ENCODE data around the gene UBAC2.

Gene UBAC2

DNA sequence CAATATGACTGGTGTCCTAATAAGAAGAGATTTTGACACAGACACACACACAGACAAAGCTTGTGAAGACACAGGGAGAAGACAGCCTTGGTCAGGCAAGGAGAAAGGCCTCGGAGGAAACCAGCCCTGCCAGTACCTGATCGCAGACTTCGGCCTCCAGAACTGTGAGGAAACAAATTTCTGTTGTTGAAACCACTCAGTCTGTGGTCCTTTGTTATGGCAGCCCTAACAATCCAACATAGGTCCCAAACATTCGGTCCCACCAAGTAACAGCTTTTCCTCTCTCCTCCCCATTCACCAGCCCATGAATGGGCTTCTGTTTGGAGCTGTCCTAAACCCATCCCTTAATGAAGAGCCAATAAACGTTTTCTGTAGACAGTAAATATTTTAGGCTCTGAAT is 36.4 kb upstream of the UBAC2 start:
- H3K9ac ChIP-seq (ENCODE audit: low read depth, low read length), result no peak overlapping the region
- no peaks in the 10 kb centered on the region; the same call in 1 of the 2 replicates for H3K27me3 ChIP-seq (ENCODE audit: insufficient read depth, low read length)
- no peaks in the 10 kb centered on the region for H3K9me3 ChIP-seq (ENCODE audit: insufficient read depth, low read depth, low read length)
- H3K36me3 ChIP-seq (ENCODE audit: insufficient read depth, low read depth, low read length), result no peaks in the 10 kb centered on the region
- no peaks in the 10 kb centered on the region for H3K4me1 ChIP-seq (ENCODE audit: insufficient read depth, low read length)
- H3K4me3 ChIP-seq (ENCODE audit: low read length), result no peak overlapping the region
- no peak overlapping the region for H3K27ac ChIP-seq (ENCODE audit: low read length)

DNA sequence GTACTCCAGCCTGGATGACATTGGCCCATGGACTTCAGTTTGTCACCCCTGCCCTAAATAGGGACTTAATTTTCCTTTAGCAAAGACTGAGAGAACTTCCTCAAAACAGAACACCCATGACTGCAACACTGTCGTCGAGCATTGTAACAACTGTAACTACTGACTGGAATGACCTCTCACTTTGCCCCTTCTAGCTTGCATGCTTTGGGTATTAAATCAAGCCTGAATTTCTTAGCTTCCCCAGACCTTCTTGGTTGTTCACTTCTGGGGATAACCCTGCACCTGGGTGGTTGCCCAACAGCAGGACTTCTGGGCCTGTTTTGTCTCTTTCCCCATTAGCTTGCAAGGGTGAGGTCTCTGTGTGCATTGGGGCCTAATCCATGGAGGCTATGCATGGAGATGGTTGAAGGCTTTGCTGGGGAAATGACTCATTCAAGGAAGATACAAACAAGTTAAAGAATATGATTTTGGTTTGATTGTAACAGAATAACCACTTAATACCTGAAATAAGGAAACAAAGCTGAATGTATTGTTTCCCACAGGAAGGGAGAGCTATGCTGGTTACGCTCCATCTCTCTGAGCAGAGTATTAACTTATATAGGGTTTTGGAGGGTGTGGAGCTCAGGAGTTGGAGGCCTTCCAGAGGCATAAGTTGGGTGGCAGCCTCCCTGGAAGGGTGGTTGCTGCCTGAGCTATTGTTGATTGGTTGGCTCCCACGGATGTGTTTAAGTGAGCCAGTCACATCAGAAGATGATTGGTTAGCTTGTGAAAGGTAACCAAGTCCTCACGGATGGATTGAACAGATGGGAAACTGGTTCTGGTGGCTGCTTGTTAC is 34.7 kb upstream of the UBAC2 start:
- H3K9ac ChIP-seq (ENCODE audit: low read depth, low read length), result no peak overlapping the region
- no peak overlapping the region for H3K4me3 ChIP-seq (ENCODE audit: low read length)
- no peaks in the 10 kb centered on the region for H3K9me3 ChIP-seq (ENCODE audit: insufficient read depth, low read depth, low read length)
- no peaks in the 10 kb centered on the region for H3K4me1 ChIP-seq (ENCODE audit: insufficient read depth, low read length)
- no peak overlapping the region for H3K27ac ChIP-seq (ENCODE audit: low read length)
- H3K36me3 ChIP-seq (ENCODE audit: insufficient read depth, low read depth, low read length), result no peaks in the 10 kb centered on the region
- H3K27me3 ChIP-seq (ENCODE audit: insufficient read depth, low read length), result no peaks in the 10 kb centered on the region

DNA sequence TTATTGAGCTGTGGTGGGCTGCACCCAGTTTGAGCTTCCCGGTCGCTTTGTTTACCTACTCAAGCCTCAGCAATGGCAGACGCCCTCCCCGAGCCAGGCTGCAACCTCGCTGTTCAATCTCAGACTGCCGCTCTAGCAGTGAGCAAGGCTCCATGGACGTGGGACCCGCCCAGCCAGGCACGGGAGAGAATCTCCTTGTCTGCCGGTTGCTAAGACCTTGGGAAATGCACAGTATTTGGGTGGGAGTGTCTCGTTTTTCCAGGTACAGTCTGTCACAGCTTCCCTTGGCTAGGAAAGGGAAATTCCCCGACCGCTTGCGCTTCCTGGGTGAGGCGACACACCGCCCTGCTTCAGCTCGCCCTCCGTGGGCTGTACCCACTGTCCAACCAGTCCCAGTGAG is 27.7 kb upstream of the UBAC2 start:
- H3K27me3 ChIP-seq (ENCODE audit: insufficient read depth, low read length), result 0 out of 2 replicates have a peak, but pooled peaks cover 3% of the 10 kb centered on the region
- H3K4me1 ChIP-seq (ENCODE audit: insufficient read depth, low read length), result no peaks in the 10 kb centered on the region
- no peak overlapping the region for H3K9ac ChIP-seq (ENCODE audit: low read depth, low read length)
- no peaks in the 10 kb centered on the region for H3K36me3 ChIP-seq (ENCODE audit: insufficient read depth, low read depth, low read length)
- no peak overlapping the region for H3K27ac ChIP-seq (ENCODE audit: low read length)
- H3K9me3 ChIP-seq (ENCODE audit: insufficient read depth, low read depth, low read length), result no peaks in the 10 kb centered on the region
- H3K4me3 ChIP-seq (ENCODE audit: low read length), result no peak overlapping the region

DNA sequence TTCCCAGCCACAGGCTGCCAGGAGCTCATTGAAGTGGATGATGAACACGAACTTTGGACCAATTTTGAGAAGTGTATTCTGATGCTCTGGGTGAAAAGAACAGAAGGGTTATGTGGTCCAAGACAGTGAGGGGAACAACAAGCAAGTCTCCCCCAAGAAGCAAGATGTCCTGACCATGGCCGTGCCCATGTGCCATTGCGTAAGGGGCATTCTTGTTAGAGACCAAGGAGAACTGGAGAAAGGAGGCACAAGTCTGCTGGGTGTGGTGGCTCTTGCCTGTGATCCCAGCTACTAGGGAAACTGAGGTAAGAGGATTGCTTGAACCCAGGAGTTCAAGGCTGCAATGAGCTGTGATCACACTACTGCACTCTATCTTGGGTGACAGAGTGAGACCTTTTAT is 27.0 kb upstream of the UBAC2 start:
- H3K27me3 ChIP-seq (ENCODE audit: insufficient read depth, low read length), result 0 out of 2 replicates have a peak, but pooled peaks cover 3% of the 10 kb centered on the region
- H3K9ac ChIP-seq (ENCODE audit: low read depth, low read length), result no peak overlapping the region
- no peak overlapping the region for H3K4me3 ChIP-seq (ENCODE audit: low read length)
- no peaks in the 10 kb centered on the region for H3K36me3 ChIP-seq (ENCODE audit: insufficient read depth, low read depth, low read length)
- H3K4me1 ChIP-seq (ENCODE audit: insufficient read depth, low read length), result no peaks in the 10 kb centered on the region
- H3K9me3 ChIP-seq (ENCODE audit: insufficient read depth, low read depth, low read length), result no peaks in the 10 kb centered on the region
- H3K27ac ChIP-seq (ENCODE audit: low read length), result no peak overlapping the region

DNA sequence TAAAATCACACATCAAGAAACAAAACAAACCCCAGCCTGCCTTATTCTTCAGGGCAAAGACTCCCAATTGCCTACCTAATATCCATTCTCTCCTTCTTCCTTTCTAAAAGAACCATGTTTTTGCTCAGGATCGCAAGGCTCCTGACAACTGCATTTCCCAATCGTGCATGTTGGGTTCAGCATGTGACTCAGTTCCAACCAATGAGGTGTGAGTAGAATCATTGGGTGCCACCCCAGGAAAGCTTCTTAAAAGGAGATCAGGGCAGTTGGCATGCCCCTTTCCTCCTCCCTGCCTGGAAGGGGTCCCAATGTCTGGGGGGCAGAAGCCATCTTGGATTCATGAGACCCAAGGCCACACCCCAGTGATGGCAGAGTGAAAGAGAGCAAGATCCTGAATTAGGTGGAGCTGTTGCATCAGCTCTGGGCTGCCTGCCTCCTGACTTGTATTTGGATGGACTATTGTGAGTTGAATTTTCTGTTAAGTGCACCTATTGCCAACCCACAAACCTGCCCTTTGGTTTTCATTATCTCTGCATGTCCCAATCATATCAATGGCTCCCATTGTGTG is 26.0 kb upstream of the UBAC2 start:
- Histone ChIP-seq H3K9me3 (ENCODE audit: insufficient read depth, low read depth, low read length) (no peaks in the 10 kb centered on the region), H3K36me3 (ENCODE audit: insufficient read depth, low read depth, low read length) (no peaks in the 10 kb centered on the region), H3K27ac (ENCODE audit: low read length) (no peak overlapping the region), H3K4me1 (ENCODE audit: insufficient read depth, low read length) (no peaks in the 10 kb centered on the region), H3K4me3 (ENCODE audit: low read length) (no peak overlapping the region), H3K27me3 (ENCODE audit: insufficient read depth, low read length) (0 out of 2 replicates have a peak, but pooled peaks cover 3% of the 10 kb centered on the region), H3K9ac (ENCODE audit: low read depth, low read length) (no peak overlapping the region)

DNA sequence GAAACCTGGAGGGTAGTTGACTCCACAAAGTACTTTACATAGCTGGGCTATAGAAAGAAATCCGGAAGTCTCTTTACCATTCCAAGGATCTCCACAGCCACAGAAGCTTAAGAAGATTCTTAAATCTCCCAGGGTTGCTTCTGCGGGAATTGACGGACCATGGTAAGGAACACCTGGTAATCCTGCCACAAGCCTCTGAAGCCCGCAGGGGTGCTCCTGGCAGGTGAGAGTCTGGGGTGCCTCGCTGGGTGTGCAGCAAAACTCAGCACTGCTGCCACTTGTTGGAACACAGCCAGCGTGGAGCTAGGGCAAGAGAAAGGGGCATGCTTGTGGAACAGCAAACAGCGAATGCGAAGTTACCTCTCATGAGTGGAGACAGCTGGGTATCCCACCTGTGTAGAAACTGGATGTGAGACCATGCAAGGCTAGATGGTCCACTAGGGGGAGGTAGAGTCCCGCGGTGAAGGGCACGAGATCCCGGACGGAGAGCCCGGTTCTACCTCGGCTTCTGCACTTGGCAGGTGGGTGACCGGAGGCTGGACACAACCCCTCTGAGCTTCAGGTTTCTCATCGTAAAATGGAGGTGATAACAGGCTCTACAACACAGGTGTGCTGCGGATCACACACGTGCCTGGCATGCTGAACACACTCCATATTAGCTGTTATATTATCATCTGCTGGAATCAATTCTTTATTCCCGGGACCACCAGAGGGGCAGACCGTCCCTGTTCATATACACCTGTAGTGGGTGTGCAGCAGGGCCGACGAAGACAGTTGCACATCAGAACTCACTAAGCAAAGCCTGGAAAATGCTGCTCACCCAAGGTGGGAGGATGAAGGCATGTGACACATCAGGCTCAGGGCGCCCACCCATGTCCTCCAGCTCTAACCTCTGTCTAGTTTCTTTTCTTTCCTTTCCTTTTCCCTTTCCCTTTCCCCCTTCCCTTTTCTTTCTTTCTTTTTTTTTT is 24.1 kb upstream of the UBAC2 start:
- Histone ChIP-seq H3K27ac (ENCODE audit: low read length) (no peak overlapping the region), H3K4me1 (ENCODE audit: insufficient read depth, low read length) (no peaks in the 10 kb centered on the region), H3K9me3 (ENCODE audit: insufficient read depth, low read depth, low read length) (peaks cover 4% of the 10 kb centered on the region; the same call in 1 of the 2 replicates), H3K36me3 (ENCODE audit: insufficient read depth, low read depth, low read length) (no peaks in the 10 kb centered on the region), H3K9ac (ENCODE audit: low read depth, low read length) (no peak overlapping the region), H3K4me3 (ENCODE audit: low read length) (no peak overlapping the region), H3K27me3 (ENCODE audit: insufficient read depth, low read length) (0 out of 2 replicates have a peak, but pooled peaks cover 3% of the 10 kb centered on the region)

DNA sequence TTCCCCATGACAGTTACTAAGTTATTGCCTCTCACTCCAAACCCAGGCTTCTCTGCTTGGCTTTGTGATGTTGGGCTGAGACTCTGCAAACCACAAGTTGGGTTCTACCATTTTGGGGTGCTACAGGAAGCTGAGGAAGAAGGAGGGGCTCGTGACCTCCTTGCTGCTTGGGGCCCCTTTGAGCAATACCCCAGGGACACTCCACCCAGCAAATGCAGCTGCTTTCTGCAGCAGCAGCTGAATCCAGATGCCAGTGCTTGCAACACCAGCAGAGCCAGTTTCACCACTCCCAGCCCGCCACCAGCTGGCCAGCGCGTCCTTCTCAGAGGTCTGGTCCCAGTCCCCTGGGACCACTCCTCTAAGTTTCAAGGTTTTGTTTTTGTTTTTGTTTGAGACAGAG is 22.0 kb upstream of the UBAC2 start:
- no peaks in the 10 kb centered on the region for H3K36me3 ChIP-seq (ENCODE audit: insufficient read depth, low read depth, low read length)
- 0 out of 2 replicates have a peak, but pooled peaks cover 3% of the 10 kb centered on the region for H3K27me3 ChIP-seq (ENCODE audit: insufficient read depth, low read length)
- H3K4me1 ChIP-seq (ENCODE audit: insufficient read depth, low read length), result no peaks in the 10 kb centered on the region
- H3K9me3 ChIP-seq (ENCODE audit: insufficient read depth, low read depth, low read length), result peaks cover 17% of the 10 kb centered on the region; the same call in 1 of the 2 replicates
- H3K9ac ChIP-seq (ENCODE audit: low read depth, low read length), result no peak overlapping the region
- H3K4me3 ChIP-seq (ENCODE audit: low read length), result no peak overlapping the region
- H3K27ac ChIP-seq (ENCODE audit: low read length), result no peak overlapping the region

DNA sequence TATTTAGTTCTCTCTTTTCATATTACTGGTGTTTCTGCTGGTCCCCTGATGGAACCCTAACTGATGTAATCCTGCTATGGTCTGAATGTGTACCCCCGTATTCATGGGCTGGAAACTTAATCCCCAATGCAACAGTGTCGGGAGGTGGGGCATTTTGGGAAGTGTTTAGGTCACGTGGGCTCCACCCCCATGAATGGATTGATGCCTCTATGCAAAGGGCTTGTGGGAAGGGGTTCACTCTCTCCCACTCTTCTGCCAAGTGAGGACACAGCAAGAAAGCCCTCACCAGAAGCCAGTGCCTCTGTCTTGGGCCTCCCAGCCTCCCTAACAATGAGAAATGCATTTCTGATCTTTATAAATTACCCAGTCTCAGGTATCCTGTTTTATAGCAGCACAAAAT is 21.2 kb upstream of the UBAC2 start:
- no peak overlapping the region for H3K4me3 ChIP-seq (ENCODE audit: low read length)
- H3K9ac ChIP-seq (ENCODE audit: low read depth, low read length), result no peak overlapping the region
- H3K27me3 ChIP-seq (ENCODE audit: insufficient read depth, low read length), result 0 out of 2 replicates have a peak, but pooled peaks cover 3% of the 10 kb centered on the region
- peaks cover 17% of the 10 kb centered on the region; the same call in 1 of the 2 replicates for H3K9me3 ChIP-seq (ENCODE audit: insufficient read depth, low read depth, low read length)
- no peaks in the 10 kb centered on the region for H3K4me1 ChIP-seq (ENCODE audit: insufficient read depth, low read length)
- no peak overlapping the region for H3K27ac ChIP-seq (ENCODE audit: low read length)
- H3K36me3 ChIP-seq (ENCODE audit: insufficient read depth, low read depth, low read length), result no peaks in the 10 kb centered on the region

DNA sequence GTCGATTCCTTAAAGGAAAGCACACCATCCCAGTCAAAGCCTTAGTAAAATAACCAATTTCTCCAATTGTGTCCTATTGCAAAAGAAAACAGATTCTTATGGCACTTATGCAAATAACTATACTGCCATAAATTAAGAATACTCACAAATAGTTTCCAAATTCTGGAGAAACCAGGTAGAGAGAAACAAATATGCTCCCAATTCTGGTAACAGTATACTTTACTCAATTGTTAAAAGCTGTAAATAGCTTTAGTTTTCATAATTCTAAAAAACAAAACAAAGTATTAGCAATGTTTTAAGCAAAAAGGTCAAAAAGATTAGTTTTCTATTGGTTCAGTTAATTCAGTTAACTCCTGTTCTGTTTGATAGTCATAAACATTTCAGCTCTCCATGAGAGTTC is 18.2 kb upstream of the UBAC2 start:
- Histone ChIP-seq H3K9ac (ENCODE audit: low read depth, low read length) (no peak overlapping the region), H3K4me3 (ENCODE audit: low read length) (no peak overlapping the region), H3K27me3 (ENCODE audit: insufficient read depth, low read length) (peaks cover 7% of the 10 kb centered on the region; the same call in 1 of the 2 replicates), H3K9me3 (ENCODE audit: insufficient read depth, low read depth, low read length) (peaks cover 17% of the 10 kb centered on the region; the same call in 1 of the 2 replicates), H3K4me1 (ENCODE audit: insufficient read depth, low read length) (peaks cover 3% of the 10 kb centered on the region; the same call in 1 of the 2 replicates), H3K36me3 (ENCODE audit: insufficient read depth, low read depth, low read length) (no peaks in the 10 kb centered on the region), H3K27ac (ENCODE audit: low read length) (no peak overlapping the region)

DNA sequence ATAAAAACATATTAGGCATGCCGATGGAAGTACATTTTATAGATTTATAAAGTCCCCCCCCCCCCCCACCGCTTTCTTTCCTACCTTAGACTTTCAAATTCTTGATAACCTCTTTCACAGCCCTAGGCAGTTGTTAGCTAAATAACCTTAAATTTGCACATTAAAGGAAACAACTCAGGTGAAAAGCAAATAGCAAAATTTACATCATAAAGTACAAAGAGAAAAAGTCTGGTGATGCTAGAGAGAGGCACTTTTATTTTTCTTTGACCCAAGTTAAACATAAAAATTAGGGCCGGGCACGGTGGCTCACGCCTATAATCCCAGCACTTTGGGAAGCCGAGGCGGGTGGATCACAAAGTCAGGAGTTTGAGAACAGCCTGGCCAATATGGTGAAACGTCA is 15.0 kb upstream of the UBAC2 start:
- peaks cover 7% of the 10 kb centered on the region; the same call in 1 of the 2 replicates for H3K27me3 ChIP-seq (ENCODE audit: insufficient read depth, low read length)
- H3K9ac ChIP-seq (ENCODE audit: low read depth, low read length), result no peak overlapping the region
- no peak overlapping the region for H3K27ac ChIP-seq (ENCODE audit: low read length)
- H3K4me3 ChIP-seq (ENCODE audit: low read length), result no peak overlapping the region
- H3K4me1 ChIP-seq (ENCODE audit: insufficient read depth, low read length), result peaks cover 3% of the 10 kb centered on the region; the same call in 1 of the 2 replicates
- no peaks in the 10 kb centered on the region for H3K36me3 ChIP-seq (ENCODE audit: insufficient read depth, low read depth, low read length)
- H3K9me3 ChIP-seq (ENCODE audit: insufficient read depth, low read depth, low read length), result peaks cover 17% of the 10 kb centered on the region; the same call in 1 of the 2 replicates
